H4 (cell line): ENCODE measurements around the gene ARID2. TPM values are rescaled to one million over a fixed set of nuclear protein-coding genes. Genes with fewer than 3 reads are reported as not detected.
A peak's percentile ranks its signal among the peaks of the same experiment; 100 is the strongest.

Source experiments
- DNase-seq: peaks from one replicate; pipeline ENCODE4 v3.0.0-alpha.2; 2015; ENCODE audit warnings: low spot score
- total RNA-seq: library from RNA; depleted of rRNA; stranded (reverse); fragments of >200 nt; shearing (Covaris generic); gene quantifications from 2 replicates; pipeline ENCODE4 v1.2.3, GENCODE V29; 2014

Gene ARID2
- total RNA-seq, 1 experiment from 2014 or later = 12.1 TPM

GRCh38 chr12:45721954-45722353 lies 7.6 kb upstream of the ARID2 start:
- DNase-seq = no peak

GRCh38 chr12:45725631-45726602 lies 3.6 kb upstream of the ARID2 start:
- DNase-seq = peak; percentile 40

GRCh38 chr12:45726603-45727300 lies 2.8 kb upstream of the ARID2 start:
- DNase-seq = peak; percentile 6

- peak; percentile 94 for DNase-seq
Measured at GRCh38 chr12:45727301-45727979, 2.1 kb upstream of the ARID2 start.

GRCh38 chr12:45727980-45728629 lies 1.4 kb upstream of the ARID2 start:
- DNase-seq = peak; percentile 8

GRCh38 chr12:45728630-45729232 lies 775 bp upstream of the ARID2 start:
- DNase-seq = peak; percentile 92

GRCh38 chr12:45730084-45730347 lies 510 bp downstream of the ARID2 start:
- DNase-seq = no peak

- peak; percentile 34 for DNase-seq
Measured at GRCh38 chr12:45730348-45731189, 1.1 kb downstream of the ARID2 start.

GRCh38 chr12:45731190-45731775 lies 1.8 kb downstream of the ARID2 start:
- DNase-seq = no peak

GRCh38 chr12:45732250-45732649 lies 2.7 kb downstream of the ARID2 start:
- no peak for DNase-seq

GRCh38 chr12:45732936-45733335 lies 3.4 kb downstream of the ARID2 start:
- no peak for DNase-seq

- DNase-seq = no peak
Measured at GRCh38 chr12:45737638-45738037, 8.1 kb downstream of the ARID2 start.

- DNase-seq = no peak
Measured at GRCh38 chr12:45742590-45742989, 13.1 kb downstream of the ARID2 start.

GRCh38 chr12:45743247-45743646 lies 13.7 kb downstream of the ARID2 start:
- no peak for DNase-seq

GRCh38 chr12:45745861-45746277 lies 16.4 kb downstream of the ARID2 start:
- peak; percentile 27 for DNase-seq

- DNase-seq = no peak
Measured at GRCh38 chr12:45756666-45757065, 27.2 kb downstream of the ARID2 start.

- DNase-seq = no peak
Measured at GRCh38 chr12:45757172-45757571, 27.7 kb downstream of the ARID2 start.

- no peak for DNase-seq
Measured at GRCh38 chr12:45760333-45760732, 30.8 kb downstream of the ARID2 start.

- DNase-seq = peak; percentile 45
Measured at GRCh38 chr12:45762185-45763110, 32.9 kb downstream of the ARID2 start.
